SK-N-SH (cell line): Measurements from ENCODE around the gene DIPK1A. TPM values are rescaled to one million over a fixed set of nuclear protein-coding genes. Genes with fewer than 3 reads are reported as not detected.

ENCODE experiments used
- CTCF ChIA-PET: fragments of 300-600, 350-600 bp; formaldehyde crosslinking; extraction: SDS; loops from one replicate; lab custom pipeline; 2021; lab: Yijun Ruan, JAX
- POLR2A ChIA-PET: fragments of 350-600 bp; sonication (Branson Sonifier 250); formaldehyde crosslinking; extraction: SDS; loops from one replicate; lab custom pipeline; 2020; ENCODE audit warnings: antibody characterized with exemption, inconsistent platforms; lab: Yijun Ruan, JAX
- DNase-seq: peaks from one replicate; pipeline ENCODE4 v3.0.0; 2012
- H2AFZ ChIP-seq: fragments of 200-600 bp; sonication (generic); 2 replicates; pipeline ENCODE4 v1.8.1; 2016; ENCODE audit warnings: antibody characterized with exemption, mild to moderate bottlenecking, low read depth
- H3F3A ChIP-seq: fragments of 200-600 bp; sonication (generic); replicated peaks from 2 replicates; pipeline ENCODE3; 2016; ENCODE audit warnings: antibody characterized with exemption, mild to moderate bottlenecking; ENCODE audit not compliant: insufficient read depth
- H3K27ac ChIP-seq, 2 experiments: fragments of 200-500 bp in 1 of 2; fragments of 200-600 bp in 1 of 2; sonication (Bioruptor generic) in 1 of 2; sonication (generic), shearing (Covaris generic) in 1 of 2; 2 replicates each; pipeline versions ENCODE4 v1.5.1 to v1.6.1; 2014 to 2016; ENCODE audit warnings: low read depth in 2 of 2, inconsistent platforms in 1 of 2, low read length in 1 of 2, mild to moderate bottlenecking in 1 of 2, mixed read lengths in 1 of 2
- H3K27me3 ChIP-seq: fragments of 200-600 bp; sonication (generic), shearing (Covaris generic); 2 replicates; pipeline ENCODE4 v1.6.1; 2016; ENCODE audit warnings: mixed run types; ENCODE audit not compliant: insufficient read depth
- H3K36me3 ChIP-seq, 2 experiments: fragments of 200-500 bp in 1 of 2; fragments of 200-600 bp in 1 of 2; sonication (Bioruptor generic) in 1 of 2; sonication (generic) in 1 of 2; replicated peaks in 1 of 2; 2 replicates each; pipeline versions ENCODE3 to v1.5.1; 2014 to 2016; ENCODE audit warnings: low read length in 1 of 2, mild to moderate bottlenecking in 1 of 2; ENCODE audit not compliant: insufficient read depth in 2 of 2, control insufficient read depth in 1 of 2
- H3K4me1 ChIP-seq, 2 experiments: fragments of 200-500 bp in 1 of 2; fragments of 200-600 bp in 1 of 2; sonication (Bioruptor generic) in 1 of 2; sonication (generic), shearing (Covaris generic) in 1 of 2; 2 replicates each; pipeline versions ENCODE4 v1.5.1 to v1.6.1; 2014 to 2016; ENCODE audit warnings: low read depth in 1 of 2, low read length in 1 of 2, mixed run types in 1 of 2; ENCODE audit not compliant: insufficient read depth in 2 of 2, control insufficient read depth in 1 of 2
- H3K4me2 ChIP-seq: fragments of 200-600 bp; sonication (generic), shearing (Covaris generic); 2 replicates; pipeline ENCODE4 v1.6.1; 2017; ENCODE audit warnings: mixed run types
- H3K4me3 ChIP-seq, 2 experiments: fragments of 200-500 bp in 1 of 2; fragments of 200-600 bp in 1 of 2; sonication (Bioruptor generic) in 1 of 2; sonication (generic), shearing (Covaris generic) in 1 of 2; 2 replicates each; pipeline versions ENCODE4 v1.5.1 to v1.8.1; 2014 to 2016; ENCODE audit warnings: low read depth in 2 of 2, inconsistent platforms in 1 of 2, low read length in 1 of 2, mild to moderate bottlenecking in 1 of 2, mixed read lengths in 1 of 2, moderate library complexity in 1 of 2
- H3K79me2 ChIP-seq: fragments of 200-600 bp; sonication (generic); 2 replicates; pipeline ENCODE4 v1.8.1; 2017; ENCODE audit warnings: mild to moderate bottlenecking; ENCODE audit not compliant: insufficient read depth
- H3K9ac ChIP-seq: fragments of 200-600 bp; sonication (generic); 2 replicates; pipeline ENCODE4 v1.6.1; 2017; ENCODE audit warnings: mixed run types
- H3K9me2 ChIP-seq: fragments of 200-600 bp; sonication (generic); 2 replicates; pipeline ENCODE4 v1.6.1; 2017; ENCODE audit warnings: mixed run types
- H3K9me3 ChIP-seq: fragments of 200-600 bp; sonication (generic); 2 replicates; pipeline ENCODE4 v1.6.1; 2017; ENCODE audit warnings: mixed run types, mild to moderate bottlenecking, moderate library complexity
- H4K20me1 ChIP-seq: fragments of 200-600 bp; sonication (generic); 2 replicates; pipeline ENCODE4 v1.6.1; 2017; ENCODE audit warnings: mild to moderate bottlenecking, mixed run types; ENCODE audit not compliant: insufficient read depth
- CHD2 ChIP-seq: fragments of 150-350 bp; IDR thresholded peaks from 2 replicates; pipeline ENCODE4 v1.6.1; 2018; ENCODE audit warnings: low read length; ENCODE audit not compliant: partially characterized antibody
- ELF1 ChIP-seq: IDR thresholded peaks from 2 replicates; pipeline ENCODE4 v1.4.0; 2012
- FOXJ3 ChIP-seq: sonication (generic); formaldehyde crosslinking; IDR thresholded peaks from 2 replicates; pipeline ENCODE4 v1.5.1; 2020; ENCODE audit warnings: mild to moderate bottlenecking, missing genetic modification reagents
- GABPA ChIP-seq: IDR thresholded peaks from 2 replicates; pipeline ENCODE4 v1.4.0; 2012; ENCODE audit warnings: low read depth, mild to moderate bottlenecking
- GATA2 ChIP-seq: sonication (generic); formaldehyde crosslinking; IDR thresholded peaks from 2 replicates; pipeline ENCODE4 v1.5.0; 2020; ENCODE audit warnings: mild to moderate bottlenecking, missing genetic modification reagents
- JUND ChIP-seq: IDR thresholded peaks from 2 replicates; pipeline ENCODE4 v1.4.0; 2012
- NRF1 ChIP-seq: IDR thresholded peaks from 2 replicates; pipeline ENCODE4 v1.6.1; 2012; ENCODE audit warnings: low read depth, mild to moderate bottlenecking, low read length
- PBX3 ChIP-seq: IDR thresholded peaks from 2 replicates; pipeline ENCODE4; 2012
- SIN3A ChIP-seq: IDR thresholded peaks from 2 replicates; pipeline ENCODE4 v1.6.1; 2012; ENCODE audit warnings: low read depth, mild to moderate bottlenecking, low read length, moderate library complexity, borderline replicate concordance
- TCF12 ChIP-seq: IDR thresholded peaks from 2 replicates; pipeline ENCODE4 v1.4.0; 2012
- TEAD4 ChIP-seq: IDR thresholded peaks from 2 replicates; pipeline ENCODE4 v1.4.0; 2012; ENCODE audit warnings: mild to moderate bottlenecking, borderline replicate concordance; ENCODE audit not compliant: insufficient read depth
- USF2 ChIP-seq: fragments of 150-350 bp; IDR thresholded peaks from 2 replicates; pipeline ENCODE4 v1.6.1; 2017; ENCODE audit warnings: antibody characterized with exemption, low read length, low read depth, borderline replicate concordance
- WGBS: methylation state at CpG from one replicate; pipeline ENCODE4 v1.1.6; 2017; ENCODE audit warnings: low lambda C conversion rate; 5-methylcytosine and 5-hydroxymethylcytosine counted together
- polyA plus RNA-seq, 3 experiments: library from polyadenylated mRNA; depleted of rRNA; stranded (reverse); fragments of >200 nt; gene quantifications; 2 replicates each; pipeline ENCODE4 v1.2.3, GENCODE V29; 2012

DIPK1A gene
- polyA plus RNA-seq, 1 of the 3 experiments (the other 2 are of a cell fraction), result 3.4 TPM

GRCh38 chr1:93004566-93005251 is 43.4 kb upstream of the DIPK1A start:
- no peak for DNase-seq
- Histone ChIP-seq H3K36me3 (no peaks in the 10 kb centered on the region), H3K4me3 (no peak overlapping the region), H4K20me1 (no peaks in the 10 kb centered on the region), H2AFZ (no peak overlapping the region), H3K27ac (no peak overlapping the region), H3K4me2 (no peak overlapping the region), H3K4me1 (peaks cover 0 to 4% of the 10 kb centered on the region in 2 experiments; a peak in 3 of 4 replicates), H3K9ac (no peak overlapping the region), H3K9me2 (no peaks in the 10 kb centered on the region), H3K79me2 (no peaks in the 10 kb centered on the region), H3K27me3 (no peaks in the 10 kb centered on the region), H3K9me3 (no peaks in the 10 kb centered on the region), H3F3A (no peaks in the 10 kb centered on the region)
- ChIA-PET CTCF (interaction anchor here (1.0 to 7.0 kb wide), 6 partner anchors 9 to 146 kb away, joined by 3 to 31 read pairs (median 5); partner anchors contain the start of gene DIPK1A), POLR2A (no interaction called here)
- 72% methylated on average over 5 of the region's 5 CpGs for WGBS
- TF ChIP-seq FOXJ3, result no peak
- TF ChIP-seq ELF1, result no peak
- TF ChIP-seq TEAD4, result no peak
- TF ChIP-seq NRF1, result no peak
- TF ChIP-seq USF2, result no peak
- TF ChIP-seq GATA2 (CRISPR knock-in tag), result no peak
- TF ChIP-seq JUND, result no peak
- no peak for TF ChIP-seq PBX3
- TF ChIP-seq GABPA, result no peak

- no peak overlapping the region for H3K4me2 ChIP-seq
- no peak for TF ChIP-seq CHD2
- no peak for TF ChIP-seq PBX3
- no peak for TF ChIP-seq SIN3A
- TF ChIP-seq TCF12, result no peak
- no peak overlapping the region for H3K27ac ChIP-seq
- no peak overlapping the region for H2AFZ ChIP-seq
- ChIA-PET CTCF (interaction anchor here (0.8 to 7.0 kb wide), 7 partner anchors 10 to 166 kb away, joined by 3 to 31 read pairs (median 5); partner anchors contain the start of gene DIPK1A), POLR2A (no interaction called here)
- no peaks in the 10 kb centered on the region for H3K36me3 ChIP-seq
- DNase-seq, result no peak
- H3K4me1 ChIP-seq, result peaks cover 0 to 4% of the 10 kb centered on the region in 2 experiments; a peak in 3 of 4 replicates
- no peaks in the 10 kb centered on the region for H3K79me2 ChIP-seq
- H3K9me3 ChIP-seq, result no peaks in the 10 kb centered on the region
- no peaks in the 10 kb centered on the region for H4K20me1 ChIP-seq
- H3K27me3 ChIP-seq, result no peaks in the 10 kb centered on the region
- 68% methylated on average over 5 of the region's 5 CpGs for WGBS
- no peaks in the 10 kb centered on the region for H3K9me2 ChIP-seq
- no peak overlapping the region for H3K4me3 ChIP-seq
- H3F3A ChIP-seq, result no peaks in the 10 kb centered on the region
- H3K9ac ChIP-seq, result no peak overlapping the region
These were observed 42.7 kb upstream of the DIPK1A start for GRCh38 chr1:93003981-93004380.
